H1 (cell line): ENCODE data around the gene ARFGEF3. TPM values are rescaled to one million over a fixed set of nuclear protein-coding genes. Genes with fewer than 3 reads are reported as not detected.

Experiments
- CHD7 ChIP-seq: fragments of 300-600 bp; sonication (generic); IDR thresholded peaks from 2 replicates; pipeline ENCODE4 v1.7.1; 2012; ENCODE audit warnings: low read length, moderate library complexity, mild to moderate bottlenecking, inconsistent platforms; ENCODE audit not compliant: insufficient replicate concordance
- CREB1 ChIP-seq: IDR thresholded peaks from 2 replicates; pipeline ENCODE4 v1.6.1; 2012; ENCODE audit warnings: inconsistent platforms
- GABPA ChIP-seq: IDR thresholded peaks from 2 replicates; pipeline ENCODE4 v1.6.1; 2011; ENCODE audit warnings: mild to moderate bottlenecking, low read length, moderate library complexity, borderline replicate concordance; ENCODE audit not compliant: insufficient read depth
- HDAC2 ChIP-seq, 2 experiments: fragments of 300-600 bp in 1 of 2; sonication (generic) in 1 of 2; IDR thresholded peaks; 2 replicates each; pipeline ENCODE4 v1.6.1; 2011 to 2012; ENCODE audit warnings: low read depth in 2 of 2, low read length in 2 of 2, mild to moderate bottlenecking in 2 of 2, moderate library complexity in 2 of 2, borderline replicate concordance in 1 of 2, inconsistent platforms in 1 of 2
- POLR2A ChIP-seq, 2 experiments: IDR thresholded peaks; 1 replicate in 1 of 2; 2 replicates in 1 of 2; pipeline ENCODE4 v1.6.1; 2011; ENCODE audit warnings: low read depth in 2 of 2, low read length in 2 of 2, mild to moderate bottlenecking in 2 of 2; ENCODE audit errors: control extremely low read depth in 1 of 2
- SIN3A ChIP-seq, 2 experiments: IDR thresholded peaks in 1 of 2; conservative IDR thresholded peaks in 1 of 2; 2 replicates each; pipeline ENCODE4 v1.6.1; 2011 to 2012; ENCODE audit warnings: low read length in 2 of 2, improper control_type of control experiment in 1 of 2, low read depth in 1 of 2, mild to moderate bottlenecking in 1 of 2
- TEAD4 ChIP-seq: IDR thresholded peaks from 2 replicates; pipeline ENCODE4 v1.6.1; 2012; ENCODE audit warnings: low read depth, low read length, inconsistent platforms, mixed read lengths
- polyA plus RNA-seq, 7 experiments: library from polyadenylated mRNA; depleted of rRNA in 3 of 7; stranded (reverse) in 5 of 7; unstranded in 2 of 7; fragments of >200 nt in 5 of 7; fragments of 200-250 nt in 2 of 7; gene quantifications; 1 replicate in 5 of 7; 2 replicates in 1 of 7; 4 replicates in 1 of 7; pipeline versions ENCODE4 v1.2.1 to v1.2.3, GENCODE V29; 2011 to 2013; ENCODE audit warnings: missing spikeins in 2 of 7, mixed read lengths in 2 of 7
- total RNA-seq: library from RNA; stranded (reverse); fragmentation: NEBNext Ultra II Directional; extraction: Animal tissue kit (Norgen Biotek cat#: 25700); gene quantifications from 2 replicates; pipeline ENCODE4 v1.2.1, GENCODE V29; 2021

The ARFGEF3 gene
- total and polyA plus RNA-seq, 2 of the 8 experiments (the other 6 are each of a cell fraction or from before 2014, with no cell fraction given), result 5.8 to 23.2 TPM

- TF ChIP-seq CHD7, result no peak
- no peak for TF ChIP-seq POLR2A (IDR thresholded peaks at IDR 0.05; ENCODE audit: control extremely low read depth in 1 of 2, low read depth in 2 of 2, low read length in 2 of 2)
- TF ChIP-seq CREB1, result no peak
- TF ChIP-seq GABPA, result no peak
- no peak for TF ChIP-seq HDAC2 (IDR thresholded peaks at IDR 0.05; ENCODE audit: borderline replicate concordance in 1 of 2, low read depth in 2 of 2, low read length in 2 of 2)
- no peak for TF ChIP-seq SIN3A (conservative IDR thresholded peaks at IDR 0.05 in 1 of 2, IDR thresholded peaks at IDR 0.05 in 1 of 2; ENCODE audit: low read depth in 1 of 2, low read length in 2 of 2)
- TF ChIP-seq TEAD4, result no peak
Observed at GRCh38 chr6:138241934-138242333, 80.2 kb downstream of the ARFGEF3 start (continued).
